Hair follicle dermal papilla cell (primary cell): Measurements from ENCODE around the gene MGAT3. TPM values are rescaled to one million over a fixed set of nuclear protein-coding genes. Genes with fewer than 3 reads are reported as not detected.

Source experiments
- total RNA-seq: library from RNA; depleted of rRNA; stranded (reverse); fragments of >200 nt; gene quantifications from 2 replicates; pipeline ENCODE4 v1.2.3, GENCODE V29; 2012

The MGAT3 gene, protein sequence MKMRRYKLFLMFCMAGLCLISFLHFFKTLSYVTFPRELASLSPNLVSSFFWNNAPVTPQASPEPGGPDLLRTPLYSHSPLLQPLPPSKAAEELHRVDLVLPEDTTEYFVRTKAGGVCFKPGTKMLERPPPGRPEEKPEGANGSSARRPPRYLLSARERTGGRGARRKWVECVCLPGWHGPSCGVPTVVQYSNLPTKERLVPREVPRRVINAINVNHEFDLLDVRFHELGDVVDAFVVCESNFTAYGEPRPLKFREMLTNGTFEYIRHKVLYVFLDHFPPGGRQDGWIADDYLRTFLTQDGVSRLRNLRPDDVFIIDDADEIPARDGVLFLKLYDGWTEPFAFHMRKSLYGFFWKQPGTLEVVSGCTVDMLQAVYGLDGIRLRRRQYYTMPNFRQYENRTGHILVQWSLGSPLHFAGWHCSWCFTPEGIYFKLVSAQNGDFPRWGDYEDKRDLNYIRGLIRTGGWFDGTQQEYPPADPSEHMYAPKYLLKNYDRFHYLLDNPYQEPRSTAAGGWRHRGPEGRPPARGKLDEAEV
- 0.16 and 0.36 TPM in 2 replicates for total RNA-seq

DNA sequence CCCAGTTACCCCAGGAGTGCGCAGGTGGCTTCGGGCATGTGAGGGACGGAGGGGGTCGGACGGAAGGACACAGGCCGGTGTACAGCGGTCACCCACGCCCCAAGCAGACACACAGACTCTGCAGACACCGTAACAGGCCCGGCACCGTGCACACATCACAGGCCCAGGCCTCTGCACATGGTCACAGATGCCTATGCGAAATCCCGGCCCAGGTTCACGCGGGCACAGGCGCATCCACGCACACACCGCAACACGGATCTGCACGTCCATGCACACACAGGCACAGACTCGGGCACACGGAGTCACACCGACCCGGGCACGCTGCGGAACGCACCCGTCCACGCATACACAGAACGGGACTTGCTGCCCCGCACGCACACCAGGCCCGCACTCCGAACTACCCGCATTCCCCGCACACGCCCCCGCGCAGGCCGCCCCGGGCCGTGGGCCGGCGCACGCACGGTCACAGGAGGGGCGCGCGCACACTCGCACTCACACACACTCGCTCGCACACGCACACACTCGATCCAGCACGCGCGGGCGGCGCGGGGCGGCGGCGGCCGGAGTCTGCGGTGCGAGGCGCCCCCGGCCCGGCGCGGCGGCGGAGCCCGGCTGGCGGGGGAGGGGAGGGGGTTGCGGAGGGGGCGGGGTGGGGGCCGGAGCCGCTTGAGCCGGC is at the start of gene MGAT3:
TSS of gene MGAT3 (plus strand) at position 491 of the 676 bp plus-strand sequence. CDS start 30,336 bp downstream, outside the sequence.

DNA sequence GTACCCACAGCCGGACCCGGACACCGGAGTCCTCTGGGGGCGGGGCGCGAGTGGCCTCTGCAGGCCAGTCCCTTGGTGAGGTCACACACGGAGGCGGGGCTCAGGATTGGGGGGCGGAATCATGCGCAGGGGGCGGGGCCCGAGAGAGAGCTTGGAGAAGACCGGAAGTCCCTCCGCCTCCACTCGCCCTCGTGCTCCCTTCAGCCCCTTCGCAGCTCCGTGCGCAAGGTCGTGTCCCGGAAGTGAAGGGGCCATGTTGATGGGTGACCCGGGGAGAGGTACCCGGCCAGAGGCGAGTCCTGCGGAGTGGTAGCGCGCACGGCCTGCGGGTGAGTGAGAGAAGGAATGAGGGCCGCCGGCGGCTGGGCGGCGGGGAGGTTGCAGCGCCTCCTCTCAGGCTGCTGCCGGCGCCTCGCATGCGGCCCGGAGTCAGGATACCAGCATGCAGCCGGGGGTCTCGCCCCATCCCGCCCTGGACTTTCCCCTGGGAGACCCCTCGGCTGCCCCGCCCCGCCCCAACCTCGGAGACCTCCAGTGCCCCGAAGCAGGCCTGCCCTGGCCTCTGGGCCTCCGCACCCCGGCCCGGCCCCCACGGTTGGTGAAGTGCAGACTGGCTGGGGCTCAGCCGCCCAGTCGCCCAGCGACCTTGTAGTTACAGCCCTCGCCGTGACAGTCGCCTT is 45.4 kb downstream of the MGAT3 start, which contains the start of gene MIEF1:
TSS of gene MIEF1 (plus strand) at position 182 of the 680 bp plus-strand sequence. CDS start 9,005 bp downstream, outside the sequence.

DNA sequence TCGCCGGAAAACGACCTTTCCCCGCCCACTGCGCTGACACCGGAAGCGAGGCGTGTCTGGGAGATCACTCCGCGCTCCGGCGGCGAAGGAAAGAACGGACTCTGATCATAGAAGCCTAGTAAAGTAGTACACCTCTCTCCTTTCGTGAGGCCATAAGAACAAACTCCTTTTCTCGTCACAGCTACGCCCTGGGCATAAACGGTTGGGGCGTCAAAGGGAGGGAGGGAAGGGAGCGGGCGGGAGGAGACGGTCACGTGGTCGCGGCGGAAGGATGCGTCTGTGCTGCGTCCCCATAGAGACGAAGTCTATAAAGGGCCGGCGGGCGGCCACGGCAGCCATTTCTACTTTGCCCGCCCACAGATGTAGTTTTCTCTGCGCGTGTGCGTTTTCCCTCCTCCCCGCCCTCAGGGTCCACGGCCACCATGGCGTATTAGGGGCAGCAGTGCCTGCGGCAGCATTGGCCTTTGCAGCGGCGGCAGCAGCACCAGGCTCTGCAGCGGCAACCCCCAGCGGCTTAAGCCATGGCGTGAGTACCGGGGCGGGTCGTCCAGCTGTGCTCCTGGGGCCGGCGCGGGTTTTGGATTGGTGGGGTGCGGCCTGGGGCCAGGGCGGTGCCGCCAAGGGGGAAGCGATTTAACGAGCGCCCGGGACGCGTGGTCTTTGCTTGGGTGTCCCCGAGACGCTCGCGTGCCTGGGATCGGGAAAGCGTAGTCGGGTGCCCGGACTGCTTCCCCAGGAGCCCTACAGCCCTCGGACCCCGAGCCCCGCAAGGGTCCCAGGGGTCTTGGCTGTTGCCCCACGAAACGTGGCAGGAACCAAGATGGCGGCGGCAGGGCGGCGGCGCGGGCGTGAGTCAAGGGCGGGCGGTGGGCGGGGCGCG is 63.7 kb downstream of the MGAT3 start, which contains the start of gene ATF4:
TSS of gene ATF4 (plus strand) at position 337 of the 880 bp plus-strand sequence. CDS start 884 bp downstream, outside the sequence.

DNA sequence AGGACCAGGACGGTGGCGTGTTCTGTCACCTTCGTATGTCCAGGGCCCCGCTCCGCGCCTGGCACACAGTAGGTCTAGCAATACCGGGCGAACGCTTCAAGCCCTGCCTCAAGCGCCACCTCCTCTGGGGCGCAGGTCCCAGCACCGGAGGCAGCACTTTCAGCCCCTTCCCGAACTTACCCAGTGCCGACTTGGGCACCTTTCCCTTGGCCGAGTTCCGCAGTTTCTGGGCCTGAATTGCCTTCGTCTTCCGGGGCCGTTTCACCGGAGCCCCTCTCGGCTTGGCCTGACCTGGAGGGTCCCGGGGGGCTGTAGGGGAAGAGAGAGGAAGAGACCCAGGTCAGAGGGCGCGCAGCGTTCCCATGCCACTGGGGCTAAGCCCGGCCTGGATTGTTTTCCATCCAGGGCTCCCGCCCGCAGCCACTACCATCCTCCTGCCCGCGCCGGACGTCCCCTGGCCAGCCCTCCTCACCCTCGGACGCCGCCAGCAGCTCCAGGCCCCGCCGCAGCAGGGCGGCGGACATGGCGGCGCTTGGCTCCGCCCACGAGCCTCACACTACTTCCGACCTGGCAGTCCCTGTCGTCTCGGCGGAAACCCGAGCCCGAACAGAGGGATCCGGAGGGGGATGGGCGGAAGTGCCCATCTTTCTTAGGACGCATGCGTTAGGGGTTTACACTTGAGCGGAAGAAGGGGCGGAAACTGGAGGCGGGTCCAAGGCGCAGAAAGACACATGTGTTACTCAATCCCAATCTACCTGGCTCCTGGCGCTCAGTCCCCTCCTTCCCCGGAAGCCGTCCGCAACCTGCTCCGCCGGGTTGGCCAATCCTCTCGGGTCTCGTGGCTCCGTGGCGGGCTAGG is 75.6 kb downstream of the MGAT3 start, which contains the start of gene RPS19BP1:
TSS of gene RPS19BP1 (minus strand) at position 534 of the 859 bp plus-strand sequence. CDS start at position 524, 10 bp downstream.

Other genes with a start within 250 kb of the MGAT3 start
- 0.12 and 0.16 TPM in 2 replicates for gene PDGFB, start 212.0 kb upstream of the MGAT3 start, total RNA-seq
- 1,564 and 1,887 TPM in 2 replicates for gene RPL3, start 137.4 kb upstream of the MGAT3 start, total RNA-seq
- 6.6 and 12.2 TPM in 2 replicates for gene SYNGR1, start 107.0 kb upstream of the MGAT3 start, total RNA-seq
- gene TAB1, start 57.2 kb upstream of the MGAT3 start, total RNA-seq = 14.9 and 15.8 TPM in 2 replicates
- 33.3 and 36.8 TPM in 2 replicates for gene MIEF1, start 45.3 kb downstream of the MGAT3 start, total RNA-seq
- gene ATF4, start 63.5 kb downstream of the MGAT3 start, total RNA-seq = 397 and 471 TPM in 2 replicates
- gene RPS19BP1, start 75.7 kb downstream of the MGAT3 start, total RNA-seq = 23.1 and 30.0 TPM in 2 replicates
- under 0.01 and 0.12 TPM in 2 replicates for gene CACNA1I, start 113.7 kb downstream of the MGAT3 start, total RNA-seq